ENCODE results near the gene RNF111. TPM values are rescaled to one million over a fixed set of nuclear protein-coding genes. Genes with fewer than 3 reads are reported as not detected.

The RNF111 gene
- total and polyA plus RNA-seq, 2 donors from 2014 or later: 8.7 to 33.0 TPM

DNA sequence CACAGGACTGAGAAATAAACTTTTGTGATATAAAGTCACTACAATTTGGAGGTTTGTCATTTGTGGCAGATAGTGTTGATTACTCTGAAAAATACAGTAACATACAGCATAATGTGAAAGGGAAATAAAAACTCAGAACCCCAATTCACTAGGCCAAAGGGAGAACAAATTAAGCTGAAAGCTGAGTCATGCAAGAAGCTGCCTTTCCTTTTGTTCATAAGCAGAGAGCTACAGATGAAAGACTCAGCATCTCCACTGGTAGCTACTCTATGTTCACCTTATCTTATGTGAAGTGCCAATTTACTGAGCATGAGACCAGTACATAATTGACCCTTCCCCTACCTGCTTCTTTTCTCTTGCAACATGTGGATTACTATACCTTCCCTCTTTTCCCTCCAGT, 34.7 kb upstream of the RNF111 start:
- no peak for FAIRE-seq

DNA sequence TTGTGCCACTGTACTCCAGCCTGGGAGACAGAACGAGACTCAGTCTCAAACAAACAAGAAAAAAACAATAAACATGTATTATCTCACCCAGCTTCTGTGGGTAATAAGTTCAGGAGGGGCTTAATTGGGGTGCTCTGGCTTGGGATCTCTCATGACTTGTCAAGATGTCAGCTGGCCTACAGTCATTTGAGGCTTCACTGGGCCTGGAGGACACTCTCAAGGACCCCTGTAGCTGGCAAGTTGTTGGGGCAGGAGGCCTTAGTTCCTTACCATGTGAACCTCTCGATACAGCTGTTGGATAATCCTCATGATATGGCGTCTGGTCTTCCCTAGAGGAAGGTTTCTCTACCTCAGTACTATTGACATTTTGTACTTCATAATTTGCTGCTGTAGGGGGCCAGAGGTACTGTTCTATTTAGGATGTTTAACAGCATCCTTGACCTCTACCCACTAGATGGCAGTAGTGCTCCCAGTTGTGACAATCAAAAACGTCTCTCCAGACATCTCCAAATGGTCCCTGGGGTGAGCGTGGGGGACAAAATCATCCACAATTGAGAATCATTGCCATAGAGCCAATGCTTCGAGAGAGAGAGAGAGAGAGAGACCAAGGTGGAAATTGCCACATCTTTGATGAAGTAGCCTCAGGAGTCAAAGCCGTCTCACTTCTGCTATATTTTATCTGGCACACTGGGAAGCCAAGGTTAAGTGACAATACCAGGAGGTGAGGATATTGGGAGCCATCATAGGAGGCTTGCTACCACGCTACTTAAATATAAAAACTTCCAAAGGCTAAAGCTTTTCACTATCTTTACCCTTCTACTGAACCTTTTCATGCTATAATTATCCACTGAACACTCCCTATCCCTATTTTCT, 30.1 kb upstream of the RNF111 start:
- Histone ChIP-seq H3K36me3 (ENCODE audit: control insufficient read depth in 2 of 3, insufficient read depth in 3 of 3, low read length in 3 of 3) (no peaks in the 10 kb centered on the region), H3K27me3 (ENCODE audit: control insufficient read depth, insufficient read depth, low read length) (no peaks in the 10 kb centered on the region), H3K4me1 (ENCODE audit: control insufficient read depth in 2 of 3, insufficient read depth in 2 of 3, low read depth in 1 of 3, low read length in 3 of 3) (no peaks in the 10 kb centered on the region), H3K9ac (ENCODE audit: low read length in 3 of 3) (no peak overlapping the region), H3K9me3 (ENCODE audit: control insufficient read depth in 2 of 3, insufficient read depth in 1 of 3, low read length in 3 of 3) (no peaks in the 10 kb centered on the region), H3K4me3 (ENCODE audit: low read length in 3 of 3) (no peak overlapping the region), H3K27ac (ENCODE audit: low read depth in 2 of 2, low read length in 2 of 2) (no peak overlapping the region)
- TF ChIP-seq, protein P1, sequence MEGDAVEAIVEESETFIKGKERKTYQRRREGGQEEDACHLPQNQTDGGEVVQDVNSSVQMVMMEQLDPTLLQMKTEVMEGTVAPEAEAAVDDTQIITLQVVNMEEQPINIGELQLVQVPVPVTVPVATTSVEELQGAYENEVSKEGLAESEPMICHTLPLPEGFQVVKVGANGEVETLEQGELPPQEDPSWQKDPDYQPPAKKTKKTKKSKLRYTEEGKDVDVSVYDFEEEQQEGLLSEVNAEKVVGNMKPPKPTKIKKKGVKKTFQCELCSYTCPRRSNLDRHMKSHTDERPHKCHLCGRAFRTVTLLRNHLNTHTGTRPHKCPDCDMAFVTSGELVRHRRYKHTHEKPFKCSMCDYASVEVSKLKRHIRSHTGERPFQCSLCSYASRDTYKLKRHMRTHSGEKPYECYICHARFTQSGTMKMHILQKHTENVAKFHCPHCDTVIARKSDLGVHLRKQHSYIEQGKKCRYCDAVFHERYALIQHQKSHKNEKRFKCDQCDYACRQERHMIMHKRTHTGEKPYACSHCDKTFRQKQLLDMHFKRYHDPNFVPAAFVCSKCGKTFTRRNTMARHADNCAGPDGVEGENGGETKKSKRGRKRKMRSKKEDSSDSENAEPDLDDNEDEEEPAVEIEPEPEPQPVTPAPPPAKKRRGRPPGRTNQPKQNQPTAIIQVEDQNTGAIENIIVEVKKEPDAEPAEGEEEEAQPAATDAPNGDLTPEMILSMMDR (IDR thresholded peaks at IDR 0.05; ENCODE audit: borderline replicate concordance, extremely low read depth, insufficient read depth): peak; percentile 56
- DNase-seq: peak in 3 of 5 donors; percentile 33 to 66 (median 38)
- intact Hi-C loops (cut with DNase I): no loop called here
- no peak for FAIRE-seq

More for the DNA sequence above, 34.7 kb upstream of the RNF111 start:
- H3K27me3 ChIP-seq (ENCODE audit: control insufficient read depth, insufficient read depth, low read length): no peaks in the 10 kb centered on the region
- H3K4me3 ChIP-seq (ENCODE audit: low read length in 3 of 3): no peak overlapping the region
- no peak overlapping the region for H3K27ac ChIP-seq (ENCODE audit: low read depth in 2 of 2, low read length in 2 of 2)
- H3K4me1 ChIP-seq (ENCODE audit: control insufficient read depth in 2 of 3, insufficient read depth in 2 of 3, low read depth in 1 of 3, low read length in 3 of 3): no peaks in the 10 kb centered on the region
- H3K9me3 ChIP-seq (ENCODE audit: control insufficient read depth in 2 of 3, insufficient read depth in 1 of 3, low read length in 3 of 3): no peaks in the 10 kb centered on the region
- TF ChIP-seq, protein P1 (IDR thresholded peaks at IDR 0.05; ENCODE audit: borderline replicate concordance, extremely low read depth, insufficient read depth): no peak
- intact Hi-C loops (cut with DNase I): no loop called here
- DNase-seq: no peak
- H3K9ac ChIP-seq (ENCODE audit: low read length in 3 of 3): no peak overlapping the region
- no peaks in the 10 kb centered on the region for H3K36me3 ChIP-seq (ENCODE audit: control insufficient read depth in 2 of 3, insufficient read depth in 3 of 3, low read length in 3 of 3)

DNA sequence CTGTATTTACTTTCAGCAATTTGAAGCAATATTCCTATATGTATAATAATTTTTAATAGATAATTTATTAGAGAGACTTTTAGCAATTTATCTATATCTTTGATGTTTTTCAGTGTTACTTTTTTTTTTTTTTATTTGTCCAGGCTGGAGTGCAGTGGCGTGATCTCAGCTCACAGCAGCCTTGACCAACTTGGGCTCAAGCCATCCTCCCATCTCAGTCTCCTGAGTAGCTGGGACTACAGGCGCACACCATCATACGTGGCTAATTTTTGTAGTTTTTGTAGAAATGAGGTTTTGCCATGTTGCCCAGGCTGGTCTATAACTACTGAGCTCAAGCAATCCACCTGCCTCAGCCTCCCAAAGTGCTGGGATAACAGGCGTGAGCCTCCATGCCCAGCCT, 28.7 kb upstream of the RNF111 start:
- Histone ChIP-seq H3K36me3 (ENCODE audit: control insufficient read depth in 2 of 3, insufficient read depth in 3 of 3, low read length in 3 of 3) (no peaks in the 10 kb centered on the region), H3K9me3 (ENCODE audit: control insufficient read depth in 2 of 3, insufficient read depth in 1 of 3, low read length in 3 of 3) (no peaks in the 10 kb centered on the region), H3K4me1 (ENCODE audit: control insufficient read depth in 2 of 3, insufficient read depth in 2 of 3, low read depth in 1 of 3, low read length in 3 of 3) (no peaks in the 10 kb centered on the region), H3K4me3 (ENCODE audit: low read length in 3 of 3) (no peak overlapping the region), H3K27me3 (ENCODE audit: control insufficient read depth, insufficient read depth, low read length) (no peaks in the 10 kb centered on the region), H3K9ac (ENCODE audit: low read length in 3 of 3) (no peak overlapping the region), H3K27ac (ENCODE audit: low read depth in 2 of 2, low read length in 2 of 2) (no peak overlapping the region)
- intact Hi-C loops (cut with DNase I): no loop called here
- FAIRE-seq (no peak), DNase-seq (no peak)
- TF ChIP-seq, protein P1 (IDR thresholded peaks at IDR 0.05; ENCODE audit: borderline replicate concordance, extremely low read depth, insufficient read depth): no peak
